Osteoblast (primary cell): Measurements from ENCODE around the gene NCKAP5. TPM values are rescaled to one million over a fixed set of nuclear protein-coding genes. Genes with fewer than 3 reads are reported as not detected.

Source experiments
- DNase-seq: peaks from one replicate; pipeline ENCODE4 v3.0.0; 2011; ENCODE audit warnings: low spot score, mixed read lengths; ENCODE audit not compliant: insufficient read length; ENCODE audit errors: missing footprints
- H2AFZ ChIP-seq: 2 replicates; pipeline ENCODE4 v1.6.0; 2011; ENCODE audit warnings: mild to moderate bottlenecking, low read length
- H3K27ac ChIP-seq: 2 replicates; pipeline ENCODE4 v1.5.1; 2011; ENCODE audit warnings: mild to moderate bottlenecking, low read depth, low read length, moderate library complexity
- H3K27me3 ChIP-seq: 2 replicates; pipeline ENCODE4 v1.6.0; 2012; ENCODE audit warnings: mild to moderate bottlenecking, control low read depth, inconsistent platforms, low read length, moderate library complexity; ENCODE audit not compliant: insufficient read depth
- H3K36me3 ChIP-seq: 2 replicates; pipeline ENCODE4 v1.5.1; 2011; ENCODE audit warnings: mild to moderate bottlenecking, low read length, control low read depth, moderate library complexity; ENCODE audit not compliant: insufficient read depth
- H3K4me1 ChIP-seq: 2 replicates; pipeline ENCODE4 v1.5.1; 2011; ENCODE audit warnings: mild to moderate bottlenecking, low read length, control low read depth, moderate library complexity; ENCODE audit not compliant: insufficient read depth
- H3K4me2 ChIP-seq: 2 replicates; pipeline ENCODE4 v1.6.0; 2011; ENCODE audit warnings: mild to moderate bottlenecking, low read length; ENCODE audit not compliant: insufficient read depth
- H3K4me3 ChIP-seq: fragments of 200-600 bp; sonication (generic); 3 replicates; pipeline ENCODE4 v1.5.1; 2012; ENCODE audit warnings: mild to moderate bottlenecking, low read length, inconsistent platforms; ENCODE audit not compliant: insufficient read depth
- H3K79me2 ChIP-seq: 2 replicates; pipeline ENCODE4 v1.6.0; 2012; ENCODE audit warnings: mild to moderate bottlenecking, low read length, control low read depth, inconsistent platforms; ENCODE audit not compliant: insufficient read depth
- H3K9me3 ChIP-seq: 2 replicates; pipeline ENCODE4 v1.5.1; 2011; ENCODE audit warnings: low read depth, low read length, control low read depth
- H4K20me1 ChIP-seq: 2 replicates; pipeline ENCODE4 v1.6.0; 2012; ENCODE audit warnings: mild to moderate bottlenecking, low read length, control low read depth; ENCODE audit not compliant: insufficient read depth
- CTCF ChIP-seq: IDR thresholded peaks from 2 replicates; pipeline ENCODE4 v1.5.1; 2011; ENCODE audit warnings: mild to moderate bottlenecking, low read depth, low read length, moderate library complexity; ENCODE audit errors: extremely low read depth
- total RNA-seq: library from RNA; depleted of rRNA; stranded (reverse); fragments of >200 nt; gene quantifications from 2 replicates; pipeline ENCODE4 v1.2.3, GENCODE V29; 2012

Gene NCKAP5
- total RNA-seq, 1 donor: 1.8 TPM

- Histone ChIP-seq H3K27me3 (no peaks in the 10 kb centered on the region), H3K4me2 (no peak overlapping the region), H3K4me3 (no peak overlapping the region), H3K9me3 (no peaks in the 10 kb centered on the region), H3K79me2 (no peaks in the 10 kb centered on the region), H3K36me3 (no peaks in the 10 kb centered on the region), H4K20me1 (no peaks in the 10 kb centered on the region), H3K27ac (no peak overlapping the region), H3K4me1 (no peaks in the 10 kb centered on the region), H2AFZ (no peak overlapping the region)
- no peak for TF ChIP-seq CTCF
- peak; percentile 34 for DNase-seq
Measured at GRCh38 chr2:132750606-132751005, 817.7 kb downstream of the NCKAP5 start.

DNA sequence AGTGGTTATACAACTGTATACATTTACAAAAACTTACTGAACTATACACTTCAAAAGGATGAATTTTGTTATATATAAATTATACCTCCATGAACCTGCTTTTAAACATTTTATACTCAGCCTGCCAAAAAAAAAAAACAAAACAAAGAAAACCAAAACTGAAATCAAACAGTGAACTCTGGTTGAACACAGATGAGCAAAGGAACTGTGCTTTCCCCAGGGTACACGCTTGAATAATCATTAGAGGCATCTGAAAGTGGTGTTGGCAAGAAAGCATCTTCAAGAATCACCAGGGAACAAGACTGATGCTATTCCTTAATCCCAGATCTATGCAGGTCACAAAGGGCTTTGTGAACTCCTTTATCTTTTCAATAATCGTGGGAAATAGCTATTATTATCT is 821.2 kb downstream of the NCKAP5 start:
- no peaks in the 10 kb centered on the region for H3K27me3 ChIP-seq
- H3K4me2 ChIP-seq: no peak overlapping the region
- H3K27ac ChIP-seq: no peak overlapping the region
- no peak for TF ChIP-seq CTCF
- DNase-seq: no peak
- H3K36me3 ChIP-seq: no peaks in the 10 kb centered on the region
- no peak overlapping the region for H3K4me3 ChIP-seq
- H2AFZ ChIP-seq: no peak overlapping the region
- H3K4me1 ChIP-seq: no peaks in the 10 kb centered on the region
- no peaks in the 10 kb centered on the region for H3K79me2 ChIP-seq
- no peaks in the 10 kb centered on the region for H3K9me3 ChIP-seq
- H4K20me1 ChIP-seq: no peaks in the 10 kb centered on the region

DNA sequence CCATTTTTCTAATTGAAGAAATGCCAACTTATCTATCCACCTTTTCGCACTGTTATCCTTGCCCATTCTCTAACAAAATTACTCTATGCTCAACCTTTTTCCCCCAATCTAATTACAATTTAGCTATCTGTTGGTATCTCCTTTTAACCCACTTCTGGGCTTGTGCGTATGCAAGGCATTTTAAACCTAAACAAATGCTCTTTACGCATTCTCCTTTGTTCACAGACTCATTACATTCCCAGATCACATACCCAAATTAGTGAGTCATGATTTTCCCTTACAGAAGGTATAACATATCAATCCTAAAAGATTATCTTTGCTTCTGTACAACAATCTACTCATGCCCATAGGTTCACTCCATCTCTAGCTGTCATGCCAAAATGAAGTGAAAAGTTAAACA is 826.5 kb downstream of the NCKAP5 start:
- TF ChIP-seq CTCF: no peak
- Histone ChIP-seq H3K27ac (no peak overlapping the region), H3K4me2 (no peak overlapping the region), H3K9me3 (no peaks in the 10 kb centered on the region), H3K27me3 (peaks cover 3% of the 10 kb centered on the region), H2AFZ (no peak overlapping the region), H3K36me3 (no peaks in the 10 kb centered on the region), H4K20me1 (no peaks in the 10 kb centered on the region), H3K4me3 (no peak overlapping the region), H3K79me2 (no peaks in the 10 kb centered on the region), H3K4me1 (no peaks in the 10 kb centered on the region)
- DNase-seq: no peak

GRCh38 chr2:132740081-132740720 is 828.1 kb downstream of the NCKAP5 start:
- H3K27ac ChIP-seq: no peak overlapping the region
- H2AFZ ChIP-seq: no peak overlapping the region

More at GRCh38 chr2:132740081-132740720, 828.1 kb downstream of the NCKAP5 start:
- Histone ChIP-seq H3K4me2 (no peak overlapping the region), H3K4me3 (no peak overlapping the region), H3K79me2 (no peaks in the 10 kb centered on the region), H3K27me3 (peaks cover 3% of the 10 kb centered on the region), H4K20me1 (no peaks in the 10 kb centered on the region), H3K36me3 (no peaks in the 10 kb centered on the region), H3K9me3 (no peaks in the 10 kb centered on the region), H3K4me1 (no peaks in the 10 kb centered on the region)
- DNase-seq: no peak
- TF ChIP-seq CTCF: no peak
